ENCODE results near the gene SLC22A13. TPM values are rescaled to one million over a fixed set of nuclear protein-coding genes. Genes with fewer than 3 reads are reported as not detected.
"Not testable (repeated sequence)": the region's sequence is repeated elsewhere in the genome, so short reads cannot be mapped to it uniquely, and the experiment has no call there.

The SLC22A13 gene
- total RNA-seq, 2 donors from 2014 or later: 0.32 to 0.48 TPM

DNA sequence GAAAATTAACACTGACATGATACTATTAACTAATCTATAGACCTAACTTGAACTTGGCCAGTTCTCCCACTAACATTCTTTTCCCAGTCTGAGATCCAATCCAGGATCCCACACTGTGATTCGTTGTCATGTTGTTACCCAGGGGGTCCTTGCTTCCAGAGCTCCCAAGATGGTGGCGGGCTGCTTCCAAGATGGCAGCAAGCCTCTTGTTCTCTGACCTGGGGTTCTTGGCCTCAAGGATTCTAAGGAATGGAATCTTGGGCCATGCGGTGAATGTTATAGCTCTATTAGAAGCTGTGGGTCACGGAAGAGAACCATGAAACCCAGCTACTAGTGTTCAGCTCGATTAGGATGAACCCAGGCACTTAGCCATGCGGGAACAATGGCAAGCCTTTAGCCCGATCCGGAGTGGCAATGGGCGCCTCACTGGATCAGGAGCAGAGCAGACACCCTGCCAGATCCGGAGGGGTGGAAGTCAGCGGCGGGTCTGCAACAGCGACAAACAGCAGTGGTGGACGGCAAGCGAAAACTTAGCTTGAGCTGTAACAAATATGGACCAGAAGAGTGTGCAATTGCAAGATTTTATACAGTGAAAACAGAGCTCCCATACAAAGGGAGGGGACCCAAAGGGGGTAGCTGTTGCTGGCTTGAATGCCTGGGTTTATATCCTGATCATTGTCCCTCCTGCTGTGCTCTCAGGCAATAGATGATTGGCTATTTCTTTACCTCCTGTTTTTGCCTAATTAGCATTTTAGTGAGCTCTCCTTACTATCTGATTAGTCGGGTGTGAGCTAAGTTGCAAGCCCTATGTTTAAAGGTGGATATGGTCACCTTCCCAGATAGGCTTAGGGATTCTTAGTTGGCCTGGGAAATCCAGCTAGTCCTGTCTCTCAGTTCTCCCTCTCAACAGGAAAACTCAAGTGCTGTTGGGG lies 23.9 kb downstream of the SLC22A13 start:
- DNase-seq (ENCODE audit: low spot score): peak; percentile 44
- intact Hi-C loops (cut with DNase I): loop anchor here in 1 of 2 donors (2.0 kb wide), 1 partner anchor 77 kb away; no protein-coding TSS in a partner anchor

DNA sequence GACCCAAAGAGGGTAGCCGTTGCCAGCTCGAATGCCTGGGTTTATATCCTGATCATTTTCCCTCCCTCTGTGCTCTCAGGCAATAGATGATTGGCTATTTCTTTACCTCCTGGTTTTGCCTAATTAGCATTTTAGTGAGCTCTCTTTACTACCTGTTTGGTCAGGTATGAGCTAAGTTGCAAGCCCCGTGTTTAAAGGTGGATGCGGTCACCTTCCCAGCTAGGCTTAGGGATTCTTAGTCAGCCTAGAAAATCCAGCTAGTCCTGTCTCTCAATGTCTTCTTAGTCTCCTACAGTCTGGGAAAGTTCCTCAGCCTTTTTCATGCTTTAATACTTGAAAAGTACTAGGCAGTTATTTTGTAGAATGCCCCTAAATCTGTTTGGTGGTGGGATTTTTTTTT lies 31.4 kb downstream of the SLC22A13 start:
- intact Hi-C loops (cut with DNase I); DNase-seq (ENCODE audit: low spot score): not testable (repeated sequence)

GRCh38 chr3:38297537-38297936 lies 31.9 kb downstream of the SLC22A13 start:
- intact Hi-C loops (cut with DNase I): no loop called here
- DNase-seq (ENCODE audit: low spot score): no peak

DNA sequence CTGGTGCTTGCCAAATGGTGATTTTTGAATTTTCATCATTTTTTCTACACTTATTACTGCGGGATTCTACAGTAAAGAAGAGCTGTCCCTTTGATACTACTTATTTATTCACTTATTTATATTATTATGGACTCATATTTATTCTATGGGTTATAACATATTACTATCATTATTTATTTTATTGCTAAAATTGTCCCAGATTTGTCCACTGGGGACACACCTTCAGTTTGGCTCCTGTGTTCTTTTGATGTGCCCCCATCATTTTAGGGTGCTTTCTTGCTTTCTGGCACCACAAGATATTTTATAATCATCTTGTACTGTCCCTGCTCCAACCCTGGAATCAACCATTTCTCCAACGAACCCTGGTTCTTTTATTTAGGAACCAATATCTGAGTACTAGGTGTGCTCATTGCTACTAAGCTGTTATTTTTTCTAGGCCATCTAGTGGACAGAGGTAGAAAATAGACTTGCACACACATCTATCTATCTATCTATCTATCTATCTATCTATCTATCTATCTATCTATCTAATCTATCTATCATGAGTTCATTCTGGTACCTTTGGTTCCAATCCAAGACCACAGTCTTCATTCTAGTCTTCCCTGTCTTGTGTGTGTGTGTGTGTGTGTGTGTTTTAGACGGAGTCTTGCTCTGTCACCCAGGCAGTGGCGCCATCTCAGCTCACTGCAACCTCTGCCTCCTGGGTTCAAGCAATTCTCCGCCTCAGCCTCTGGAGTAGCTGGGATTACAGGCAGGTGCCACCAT lies 32.5 kb downstream of the SLC22A13 start:
- intact Hi-C loops (cut with DNase I): no loop called here
- no peak for DNase-seq (ENCODE audit: low spot score)

GRCh38 chr3:38306941-38307340 lies 41.3 kb downstream of the SLC22A13 start:
- intact Hi-C loops (cut with DNase I): no loop called here
- no peak for DNase-seq (ENCODE audit: low spot score)

GRCh38 chr3:38307599-38307998 lies 42.0 kb downstream of the SLC22A13 start:
- intact Hi-C loops (cut with DNase I): no loop called here
- no peak for DNase-seq (ENCODE audit: low spot score)

- intact Hi-C loops (cut with DNase I): no loop called here
- no peak for DNase-seq (ENCODE audit: low spot score)
Measured at GRCh38 chr3:38308456-38308855, 42.8 kb downstream of the SLC22A13 start.

- intact Hi-C loops (cut with DNase I): no loop called here
- DNase-seq (ENCODE audit: low spot score): no peak
Measured at GRCh38 chr3:38311476-38311875, 45.9 kb downstream of the SLC22A13 start.

DNA sequence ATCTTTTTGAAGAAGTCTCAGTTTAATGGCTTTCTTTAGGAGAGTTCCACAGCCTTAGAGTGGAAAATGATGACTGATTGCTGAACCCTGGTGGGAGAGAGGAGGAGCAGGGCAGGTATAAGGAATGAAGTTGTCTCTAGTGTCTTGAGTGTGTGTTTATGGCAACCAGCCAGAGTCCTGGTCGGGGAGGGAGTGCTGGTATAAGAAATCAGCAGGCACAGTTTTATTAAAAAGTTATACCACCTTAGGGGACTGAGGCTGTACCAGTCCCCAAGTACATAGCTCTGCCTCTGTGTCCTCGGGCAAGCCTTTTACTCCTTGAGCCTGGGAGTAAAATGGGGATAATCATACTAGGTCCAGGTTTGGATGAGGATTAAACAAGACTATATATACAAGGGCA lies 46.3 kb downstream of the SLC22A13 start:
- intact Hi-C loops (cut with DNase I): no loop called here
- no peak for DNase-seq (ENCODE audit: low spot score)

DNA sequence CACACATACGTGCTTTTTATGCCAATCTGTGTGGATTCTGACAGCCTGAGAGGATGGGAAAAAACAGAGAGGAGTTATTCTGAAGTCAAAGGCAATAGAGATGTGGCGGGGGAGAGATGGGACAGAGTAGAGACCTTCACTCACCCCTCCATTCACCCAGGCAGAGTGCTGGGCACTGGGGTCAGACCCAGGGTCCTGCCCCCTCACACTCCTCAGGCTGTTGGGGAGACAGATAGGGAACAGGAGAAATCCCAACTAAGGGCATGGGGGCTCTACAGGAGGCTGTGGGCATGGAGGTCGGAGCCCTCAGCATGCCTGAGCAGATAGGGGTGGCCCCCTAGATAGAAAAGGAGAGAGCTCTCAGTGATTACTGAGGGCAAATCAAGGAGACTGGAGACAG lies 46.7 kb downstream of the SLC22A13 start:
- no peak for DNase-seq (ENCODE audit: low spot score)
- intact Hi-C loops (cut with DNase I): no loop called here

- DNase-seq (ENCODE audit: low spot score): no peak
- intact Hi-C loops (cut with DNase I): no loop called here
Measured at GRCh38 chr3:38313263-38313662, 47.7 kb downstream of the SLC22A13 start.

- intact Hi-C loops (cut with DNase I): no loop called here
- no peak for DNase-seq (ENCODE audit: low spot score)
Measured at GRCh38 chr3:38313695-38314094, 48.1 kb downstream of the SLC22A13 start.

DNA sequence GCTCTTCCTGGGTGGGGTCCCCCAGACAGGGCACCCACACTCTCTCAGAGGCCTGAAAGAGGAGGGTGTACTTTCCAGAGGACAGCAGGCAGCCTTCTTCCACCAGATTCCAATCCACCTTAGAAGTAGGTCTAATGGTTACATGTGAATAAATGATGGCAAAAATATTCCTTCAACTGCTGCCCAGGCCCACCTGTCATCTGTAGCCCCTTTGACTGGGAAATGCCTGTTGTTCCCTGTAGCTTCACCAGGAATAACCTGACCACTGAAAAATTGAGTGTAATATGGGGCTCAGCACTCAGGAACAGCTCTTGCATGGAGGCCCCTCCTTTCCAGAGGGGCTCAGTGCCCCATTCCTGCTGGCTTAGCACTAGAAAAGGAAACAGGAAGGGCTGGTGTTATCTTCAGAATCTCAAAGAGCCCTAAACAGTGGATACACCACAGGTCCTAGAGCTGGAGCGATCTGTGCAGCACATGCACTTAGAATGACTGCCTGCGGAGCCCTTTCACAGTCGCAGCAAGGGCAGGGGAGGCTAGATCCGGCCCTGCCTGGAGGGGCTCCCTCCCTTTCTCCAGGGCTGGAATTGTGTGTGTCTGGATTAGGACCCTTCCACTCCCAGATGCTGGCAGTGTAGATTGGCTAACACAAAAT lies 48.6 kb downstream of the SLC22A13 start:
- DNase-seq (ENCODE audit: low spot score): no peak
- intact Hi-C loops (cut with DNase I): no loop called here

DNA sequence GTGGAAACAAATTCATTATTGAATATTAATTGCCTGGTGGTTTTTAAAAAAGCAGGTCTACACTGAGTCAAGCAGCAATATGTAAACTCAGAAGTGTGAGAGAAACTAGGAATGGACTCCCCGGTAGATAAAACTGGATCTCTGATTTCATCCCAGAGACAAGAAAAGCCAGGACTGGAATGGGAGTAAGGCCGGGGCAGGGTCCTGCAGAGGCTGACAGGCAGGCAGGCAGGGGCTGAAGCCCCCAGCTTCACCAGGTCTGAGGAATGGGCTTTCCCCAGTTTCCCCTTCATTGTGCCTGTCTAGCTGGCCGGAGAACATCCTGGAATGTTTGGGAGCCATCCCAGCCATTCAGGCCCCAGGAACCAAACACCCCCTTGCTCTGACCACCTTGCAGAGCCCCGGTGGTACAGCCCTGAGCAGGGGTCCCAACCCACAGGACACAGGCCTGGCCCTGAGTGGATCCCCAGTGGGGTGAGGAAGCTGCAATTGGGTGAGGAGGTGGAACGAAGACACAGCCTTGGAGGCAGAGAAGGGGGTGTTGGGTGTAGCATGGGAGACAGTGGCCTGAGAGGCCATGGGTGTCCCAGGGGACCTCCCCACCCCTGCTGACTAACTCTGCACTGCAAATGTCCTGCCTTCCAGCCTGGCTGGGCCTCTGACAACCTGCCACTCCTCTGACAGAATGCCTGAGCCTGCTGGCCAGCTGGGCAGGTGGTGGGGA lies 49.3 kb downstream of the SLC22A13 start:
- intact Hi-C loops (cut with DNase I): no loop called here
- DNase-seq (ENCODE audit: low spot score): no peak

GRCh38 chr3:38315488-38316230 lies 50.0 kb downstream of the SLC22A13 start:
- no peak for DNase-seq (ENCODE audit: low spot score)
- intact Hi-C loops (cut with DNase I): no loop called here

- intact Hi-C loops (cut with DNase I): no loop called here
- no peak for DNase-seq (ENCODE audit: low spot score)
Measured at GRCh38 chr3:38316356-38317191, 51.0 kb downstream of the SLC22A13 start.

GRCh38 chr3:38317192-38317759 lies 51.7 kb downstream of the SLC22A13 start:
- intact Hi-C loops (cut with DNase I): no loop called here
- DNase-seq (ENCODE audit: low spot score): no peak
